HG02623 (cell line): ENCODE measurements around the gene ZNF644.
A peak's percentile ranks its signal among the peaks of the same experiment; 100 is the strongest.

Experiments
- ATAC-seq: cut with Tn5 transposase; IDR thresholded peaks from one replicate; pipeline ENCODE4 v1.9.1; 2021; ENCODE audit warnings: moderate library complexity; ENCODE audit not compliant: unreplicated experiment

The ZNF644 gene

DNA sequence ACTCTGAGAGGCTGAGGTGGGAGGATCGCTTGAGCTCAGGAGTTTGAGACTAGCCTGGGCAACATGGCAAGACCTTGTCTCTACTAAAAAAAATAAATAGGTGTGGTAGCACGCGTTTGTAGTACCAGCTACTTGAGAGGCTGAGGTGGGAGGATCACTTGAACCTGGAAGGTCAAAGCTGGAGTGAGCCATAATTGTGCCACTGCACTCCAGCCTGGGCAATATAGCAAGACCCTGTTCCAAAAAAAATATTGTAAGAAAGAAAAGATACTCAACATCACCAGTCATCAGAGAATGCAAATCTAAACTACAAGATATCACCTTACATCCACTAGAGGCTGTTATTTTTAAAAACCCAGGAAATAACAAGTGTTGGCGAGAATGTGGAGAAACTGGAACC is 32.5 kb downstream of the ZNF644 start:
- ATAC-seq, result no peak

DNA sequence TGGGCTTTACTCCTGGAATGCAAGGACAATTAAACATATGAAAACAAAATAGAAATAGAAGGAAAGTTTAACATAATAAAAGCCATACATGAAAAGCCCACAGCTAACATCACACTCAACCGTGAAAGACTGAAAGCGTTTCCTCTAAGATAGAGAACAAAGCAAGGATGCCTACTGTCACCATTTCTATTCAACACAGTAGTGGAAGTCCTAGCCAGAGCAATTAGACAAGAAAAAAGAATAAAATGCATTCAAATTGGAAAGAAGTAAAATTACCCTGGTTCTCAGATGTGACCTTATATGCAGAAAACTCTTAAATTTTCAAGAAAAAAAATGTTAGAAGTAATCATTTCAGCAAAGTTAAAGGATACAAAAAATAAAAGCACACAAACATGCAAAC is 34.0 kb downstream of the ZNF644 start:
- no peak for ATAC-seq

DNA sequence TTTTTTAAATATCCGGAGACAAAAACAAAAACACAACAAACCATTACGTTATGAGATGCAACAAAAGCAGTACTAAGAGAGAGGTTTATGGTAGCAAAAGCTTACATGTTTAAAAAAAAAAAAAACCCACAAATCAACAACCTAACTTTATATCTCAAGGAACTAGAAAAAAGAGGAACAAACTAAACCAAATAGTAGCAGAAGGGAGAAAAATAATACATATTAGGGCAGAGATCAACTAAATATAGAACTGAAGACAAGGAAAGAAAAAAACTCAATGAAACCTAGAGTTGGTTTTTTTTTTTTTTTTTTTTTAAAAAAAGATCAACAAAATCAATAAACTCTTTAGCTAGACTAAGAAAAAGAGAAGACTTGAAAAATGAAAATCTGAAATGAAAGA is 34.9 kb downstream of the ZNF644 start:
- no peak for ATAC-seq

DNA sequence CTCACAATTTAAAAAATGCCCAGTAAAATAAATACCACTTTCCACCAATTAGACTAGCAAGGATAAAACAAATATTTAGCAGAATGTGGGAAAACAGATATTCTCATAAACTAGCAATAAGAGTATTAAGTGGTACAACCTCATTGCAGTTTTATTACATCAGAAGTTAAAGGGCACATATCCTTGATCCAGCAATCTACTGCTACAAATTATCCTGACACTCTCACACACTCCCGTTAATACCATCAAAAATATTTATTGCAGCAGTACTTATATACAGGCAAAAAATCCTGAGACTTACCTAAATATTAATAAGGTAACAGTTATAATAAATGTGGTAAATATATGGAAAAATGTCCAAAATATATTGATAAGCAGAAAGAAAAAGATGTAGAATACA is 44.3 kb downstream of the ZNF644 start:
- ATAC-seq, result no peak

- no peak for ATAC-seq
Measured at GRCh38 chr1:90973897-90974798, 47.7 kb downstream of the ZNF644 start.

DNA sequence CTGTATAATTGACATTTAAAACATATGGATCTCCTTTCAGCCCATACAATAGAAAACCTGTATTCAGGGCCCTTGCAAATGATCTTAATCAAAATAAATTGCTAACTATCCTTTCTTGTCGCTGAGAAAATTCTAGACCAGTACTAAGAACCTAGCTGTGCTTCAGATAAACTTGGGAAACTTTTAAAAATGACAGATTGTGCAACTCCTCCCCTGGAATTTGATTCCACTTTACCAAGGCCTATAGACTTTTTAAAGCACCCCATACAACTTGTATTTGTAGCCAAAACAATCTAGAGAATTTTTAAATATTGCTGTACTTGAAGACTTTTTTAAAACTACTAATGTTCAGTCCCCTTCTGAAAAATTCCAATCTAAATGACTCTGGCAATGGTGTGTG is 51.6 kb downstream of the ZNF644 start:
- ATAC-seq, result no peak

DNA sequence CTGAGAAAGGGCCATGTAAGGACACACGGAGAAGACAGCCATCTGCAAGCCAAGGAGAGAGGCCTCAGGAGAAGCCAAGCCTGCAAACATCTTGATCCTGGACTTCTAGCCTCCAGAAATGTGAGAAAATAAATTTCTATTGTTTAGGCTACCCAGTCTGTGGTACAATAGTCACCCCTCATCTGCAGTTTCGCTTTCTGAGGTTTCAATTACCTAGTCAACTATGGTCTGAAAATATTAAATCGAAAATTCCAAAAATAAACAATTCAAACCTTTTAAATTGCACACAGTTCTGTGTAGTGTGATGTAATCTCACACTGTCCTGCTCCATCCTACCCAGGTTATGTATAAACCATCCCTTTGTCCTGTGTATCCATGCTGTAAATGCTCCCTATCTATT is 52.6 kb downstream of the ZNF644 start:
- ATAC-seq, result no peak

DNA sequence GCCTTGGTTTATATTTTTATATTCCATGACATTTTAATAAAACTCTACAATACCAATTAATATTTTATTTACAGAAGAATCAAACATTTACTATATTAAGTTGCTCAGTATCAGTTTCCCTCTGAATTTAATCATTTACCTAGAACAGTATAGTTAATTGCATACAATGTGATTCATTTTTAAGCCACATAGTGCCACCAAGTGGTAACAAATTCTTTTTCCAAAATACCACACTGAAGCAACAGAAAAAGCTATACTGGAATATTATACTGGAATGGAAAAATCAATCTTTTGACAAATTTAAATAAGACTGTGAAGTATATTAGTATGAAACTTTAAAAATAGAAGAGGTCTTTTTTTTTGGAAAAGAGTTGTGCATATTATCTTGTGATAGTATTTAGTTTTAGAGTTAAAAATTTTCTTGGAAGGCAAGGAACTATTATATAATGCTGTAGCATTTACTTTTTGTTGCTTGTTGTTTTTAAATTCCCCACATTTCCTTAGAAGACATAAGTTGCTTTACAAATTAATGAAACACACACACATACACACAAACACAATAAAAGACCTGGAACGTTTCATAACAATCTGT is 57.3 kb downstream of the ZNF644 start:
- ATAC-seq, result no peak

GRCh38 chr1:90963651-90964050 is 58.2 kb downstream of the ZNF644 start:
- no peak for ATAC-seq

DNA sequence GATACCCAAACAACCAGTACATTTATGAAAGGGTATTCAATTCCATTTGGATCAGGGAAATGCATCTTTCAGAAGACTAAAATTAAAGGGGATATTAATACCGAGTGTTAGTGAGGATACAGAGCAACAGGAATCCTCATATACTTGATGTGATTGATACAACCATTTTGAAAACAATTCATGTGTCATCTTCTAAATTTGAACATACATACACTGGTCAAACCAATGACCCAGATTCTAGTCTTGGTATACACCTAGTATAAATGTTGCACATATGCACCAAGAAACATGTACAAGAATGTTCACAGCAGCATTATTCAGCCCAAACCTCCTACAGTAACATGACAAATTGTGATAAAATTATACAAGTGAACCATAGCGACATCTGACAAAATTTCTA is 58.6 kb downstream of the ZNF644 start:
- no peak for ATAC-seq

GRCh38 chr1:90959352-90960206 is 62.3 kb downstream of the ZNF644 start:
- peak; percentile 85 for ATAC-seq

DNA sequence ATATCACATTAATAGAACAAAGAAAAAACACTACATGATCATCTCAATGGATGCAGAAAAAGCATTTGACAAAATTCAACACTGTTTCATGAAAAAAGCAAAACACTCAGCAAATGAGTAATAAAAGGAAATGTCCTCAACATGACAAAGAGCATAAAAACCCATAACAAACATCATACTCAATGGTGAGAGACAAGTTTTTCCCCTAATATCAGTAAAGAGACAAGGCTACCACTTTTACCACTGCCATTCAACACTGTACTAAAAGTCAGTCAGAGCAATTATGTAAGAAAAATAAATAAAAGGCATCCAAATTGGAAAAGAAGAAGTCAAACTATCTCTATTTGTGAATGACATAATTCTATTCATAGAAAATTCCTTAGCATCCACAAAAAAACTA is 64.3 kb downstream of the ZNF644 start:
- no peak for ATAC-seq

DNA sequence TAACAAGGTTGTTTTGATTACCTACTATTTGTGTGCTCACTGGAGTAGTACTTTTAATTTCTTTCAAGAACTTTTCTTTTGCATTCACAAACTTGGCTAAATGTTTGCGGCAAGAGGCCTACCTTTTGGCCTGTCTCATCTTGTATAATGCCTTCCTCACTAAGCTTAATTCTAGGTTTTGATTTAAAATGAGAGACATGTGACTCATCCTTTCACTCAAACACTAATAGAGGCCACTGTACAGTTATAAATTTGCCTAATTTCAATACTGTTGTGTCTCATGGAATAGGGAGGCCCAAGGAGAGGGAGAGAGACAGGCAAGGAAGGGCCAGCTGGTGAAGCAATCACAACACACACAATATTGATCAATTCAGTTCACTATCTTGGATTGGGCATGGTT is 66.1 kb downstream of the ZNF644 start:
- no peak for ATAC-seq

DNA sequence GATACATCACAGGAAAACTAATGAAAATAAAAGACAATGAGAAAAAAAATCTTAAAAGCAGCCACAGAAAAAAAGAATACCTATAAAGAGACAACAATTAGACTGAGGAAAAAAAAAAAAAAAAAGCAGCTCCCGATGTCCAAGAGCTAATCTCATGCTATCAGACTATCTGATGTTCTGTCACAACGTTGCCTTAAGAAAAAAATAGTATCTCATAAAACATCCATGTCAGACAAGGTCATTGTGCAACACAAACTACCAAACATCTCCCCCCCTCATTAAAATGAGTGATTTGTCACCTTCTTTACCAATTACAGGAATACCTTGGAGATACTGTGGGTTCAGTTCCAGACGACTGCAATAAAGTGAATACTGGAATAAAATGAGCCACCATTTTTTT is 68.9 kb downstream of the ZNF644 start:
- no peak for ATAC-seq

GRCh38 chr1:90951009-90951408 is 70.8 kb downstream of the ZNF644 start:
- no peak for ATAC-seq

DNA sequence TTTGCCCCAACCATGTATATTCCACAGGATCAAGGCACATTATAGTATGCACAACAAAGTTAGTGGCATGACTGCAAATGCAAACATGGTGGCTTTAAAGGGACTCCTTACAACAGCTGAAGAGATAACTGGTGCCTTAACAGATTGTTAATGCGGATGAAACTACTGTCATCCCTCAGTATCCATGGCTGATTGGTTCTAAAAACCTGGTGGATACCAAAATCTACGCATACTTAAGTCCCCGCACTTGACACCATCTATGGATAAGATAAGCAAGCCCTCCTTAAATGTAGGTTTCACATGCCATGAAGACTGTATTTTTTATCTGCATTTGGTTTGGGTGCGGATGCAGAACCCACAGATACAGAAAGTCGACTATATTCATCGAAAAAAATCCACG is 73.5 kb downstream of the ZNF644 start:
- ATAC-seq, result no peak

DNA sequence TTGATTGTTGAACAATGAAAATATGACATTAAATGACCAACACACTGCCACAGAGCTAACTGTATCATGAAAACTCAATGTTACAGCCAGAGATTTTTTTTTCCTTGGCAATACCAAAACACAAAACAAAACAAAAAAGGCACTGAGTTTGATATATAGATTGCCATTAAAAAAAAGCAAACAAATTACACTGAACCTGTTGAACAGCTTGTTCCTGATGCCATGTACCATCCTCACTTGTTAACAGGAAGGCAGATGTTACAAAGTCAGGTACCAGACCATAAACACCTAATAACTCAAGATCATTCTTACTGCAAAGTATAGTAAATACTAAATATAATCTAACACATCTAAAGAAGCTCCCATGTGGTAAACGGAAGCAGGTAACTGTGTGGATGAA is 75.2 kb downstream of the ZNF644 start:
- ATAC-seq, result no peak

DNA sequence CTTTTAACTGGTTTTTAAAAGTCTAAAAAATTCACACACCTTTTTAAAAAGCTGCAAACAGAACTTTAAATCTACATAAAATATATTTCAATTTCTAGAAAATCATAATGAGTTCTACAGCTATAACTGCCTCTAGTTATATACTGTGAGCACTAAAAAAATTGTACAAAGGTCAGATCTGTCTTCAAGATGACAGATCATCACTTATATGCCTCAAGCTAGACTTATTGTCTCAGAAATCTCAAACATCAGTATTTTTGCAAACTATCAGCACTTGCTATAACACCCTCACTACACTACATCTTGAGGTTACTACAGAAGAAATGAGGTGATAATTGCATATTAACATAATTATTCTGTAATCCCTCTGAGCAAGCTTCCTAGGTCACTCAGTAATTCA is 76.5 kb downstream of the ZNF644 start:
- no peak for ATAC-seq

- no peak for ATAC-seq
Measured at GRCh38 chr1:90943966-90944365, 77.9 kb downstream of the ZNF644 start.

- ATAC-seq, result no peak
Measured at GRCh38 chr1:90940746-90941145, 81.1 kb downstream of the ZNF644 start.

- ATAC-seq, result no peak
Measured at GRCh38 chr1:90936731-90937130, 85.1 kb downstream of the ZNF644 start.

DNA sequence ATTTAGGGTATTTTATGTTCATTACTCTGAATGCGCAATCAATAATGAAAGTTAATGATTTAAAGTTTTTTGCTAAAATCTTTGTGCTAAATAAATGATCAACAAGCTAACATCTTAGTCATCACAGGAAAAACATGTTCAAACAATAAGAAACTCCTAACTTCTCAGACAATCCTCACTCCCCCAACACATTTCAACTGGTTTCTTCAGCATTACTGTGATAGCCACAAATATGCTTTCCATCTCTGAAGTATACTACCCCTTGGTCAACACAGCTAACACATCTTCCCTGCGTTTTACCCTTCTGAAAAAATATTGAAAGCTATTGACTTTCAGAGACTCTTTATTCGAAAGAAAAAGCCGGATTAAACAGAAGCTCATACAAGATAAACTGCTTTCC is 85.8 kb downstream of the ZNF644 start:
- no peak for ATAC-seq
